ENCODE measurements around the gene MACROD2. TPM values are rescaled to one million over a fixed set of nuclear protein-coding genes. Genes with fewer than 3 reads are reported as not detected.
"Not testable (repeated sequence)": the region's sequence is repeated elsewhere in the genome, so short reads cannot be mapped to it uniquely, and the experiment has no call there.

Gene MACROD2
- total and polyA plus RNA-seq, 2 donors (not counting 1 experiment from before 2014, with no cell fraction given), result 5.3 to 6.7 TPM

- Histone ChIP-seq H3K36me3 (replicated peaks in 1 of 2; ENCODE audit: control extremely low read depth in 1 of 2, control insufficient read depth in 1 of 2, extremely low read depth in 1 of 2, insufficient read depth in 2 of 2, low read length in 1 of 2) (no peaks in the 10 kb centered on the region), H3K9me3 (ENCODE audit: control extremely low read depth in 1 of 3, control insufficient read depth in 2 of 3, insufficient read depth in 1 of 3, low read length in 2 of 3) (peaks cover 0 to under 1% (median 0%) of the 10 kb centered on the region in 3 donors), H3K27ac (ENCODE audit: low read length in 2 of 2) (no peak overlapping the region), H3K27me3 (replicated peaks in 1 of 4; ENCODE audit: control extremely low read depth in 1 of 4, control insufficient read depth in 3 of 4, insufficient read depth in 4 of 4, low read length in 3 of 4) (no peaks in the 10 kb centered on the region), H3K79me2 (ENCODE audit: control insufficient read depth, insufficient read depth, low read length) (no peaks in the 10 kb centered on the region), H3K4me1 (ENCODE audit: control insufficient read depth in 2 of 2, insufficient read depth in 2 of 2, low read length in 2 of 2) (no peaks in the 10 kb centered on the region), H3K9ac (ENCODE audit: low read length) (no peak overlapping the region), H4K20me1 (ENCODE audit: control insufficient read depth, insufficient read depth, low read length, poor library complexity, severe bottlenecking) (no peaks in the 10 kb centered on the region), H3K4me2 (replicated peaks; ENCODE audit: low read depth, low read length, poor library complexity, severe bottlenecking) (no peak overlapping the region), H2AFZ (ENCODE audit: insufficient read depth, low read depth, low read length, poor library complexity, severe bottlenecking) (no peak overlapping the region), H3K4me3 (ENCODE audit: control extremely low read depth in 1 of 5, extremely low read depth in 1 of 5, insufficient read depth in 1 of 5, low read depth in 2 of 5, low read length in 4 of 5) (no peak overlapping the region)
- CTCF ChIA-PET, result no interaction called here
- H3K27me3 Mint-ChIP-seq, result peaks cover 10% of the 10 kb centered on the region
- TF ChIP-seq EZH2 (IDR thresholded peaks at IDR 0.05; ENCODE audit: borderline replicate concordance, insufficient read depth, low read depth, low read length, poor library complexity, severe bottlenecking), result no peak
- TF ChIP-seq, protein P1, sequence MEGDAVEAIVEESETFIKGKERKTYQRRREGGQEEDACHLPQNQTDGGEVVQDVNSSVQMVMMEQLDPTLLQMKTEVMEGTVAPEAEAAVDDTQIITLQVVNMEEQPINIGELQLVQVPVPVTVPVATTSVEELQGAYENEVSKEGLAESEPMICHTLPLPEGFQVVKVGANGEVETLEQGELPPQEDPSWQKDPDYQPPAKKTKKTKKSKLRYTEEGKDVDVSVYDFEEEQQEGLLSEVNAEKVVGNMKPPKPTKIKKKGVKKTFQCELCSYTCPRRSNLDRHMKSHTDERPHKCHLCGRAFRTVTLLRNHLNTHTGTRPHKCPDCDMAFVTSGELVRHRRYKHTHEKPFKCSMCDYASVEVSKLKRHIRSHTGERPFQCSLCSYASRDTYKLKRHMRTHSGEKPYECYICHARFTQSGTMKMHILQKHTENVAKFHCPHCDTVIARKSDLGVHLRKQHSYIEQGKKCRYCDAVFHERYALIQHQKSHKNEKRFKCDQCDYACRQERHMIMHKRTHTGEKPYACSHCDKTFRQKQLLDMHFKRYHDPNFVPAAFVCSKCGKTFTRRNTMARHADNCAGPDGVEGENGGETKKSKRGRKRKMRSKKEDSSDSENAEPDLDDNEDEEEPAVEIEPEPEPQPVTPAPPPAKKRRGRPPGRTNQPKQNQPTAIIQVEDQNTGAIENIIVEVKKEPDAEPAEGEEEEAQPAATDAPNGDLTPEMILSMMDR (IDR thresholded peaks at IDR 0.05), result no peak
- no peaks in the 10 kb centered on the region for H3K4me1 Mint-ChIP-seq
- 62% methylated on average over 6 of the region's 6 CpGs for WGBS (ENCODE audit: insufficient coverage)
- no peak for DNase-seq
- POLR2A ChIA-PET, result no interaction called here
- no peak overlapping the region for H3K4me3 Mint-ChIP-seq
- ATAC-seq (ENCODE audit: low read depth), result no peak
- H3K27ac Mint-ChIP-seq, result no peak overlapping the region
- no peaks in the 10 kb centered on the region for H3K9me3 Mint-ChIP-seq (ENCODE audit: insufficient read depth)
- intact Hi-C loops (cut with micrococcal nuclease), result no loop called here
Observed at GRCh38 chr20:15012566-15012965, 1017.2 kb downstream of the MACROD2 start.

- H3K9me3 Mint-ChIP-seq (ENCODE audit: insufficient read depth); H3K4me3 Mint-ChIP-seq; H3K4me3 ChIP-seq (ENCODE audit: control extremely low read depth in 1 of 5, extremely low read depth in 1 of 5, insufficient read depth in 1 of 5, low read depth in 2 of 5, low read length in 4 of 5); H3K9ac ChIP-seq (ENCODE audit: low read length); H3K4me1 Mint-ChIP-seq; H3K4me1 ChIP-seq (ENCODE audit: control insufficient read depth in 2 of 2, insufficient read depth in 2 of 2, low read length in 2 of 2); H3K4me2 ChIP-seq (replicated peaks; ENCODE audit: low read depth, low read length, poor library complexity, severe bottlenecking); DNase-seq; POLR2A ChIA-PET; H4K20me1 ChIP-seq (ENCODE audit: control insufficient read depth, insufficient read depth, low read length, poor library complexity, severe bottlenecking); intact Hi-C loops (cut with micrococcal nuclease); H3K9me3 ChIP-seq (ENCODE audit: control extremely low read depth in 1 of 3, control insufficient read depth in 2 of 3, insufficient read depth in 1 of 3, low read length in 2 of 3); H3K79me2 ChIP-seq (ENCODE audit: control insufficient read depth, insufficient read depth, low read length); H2AFZ ChIP-seq (ENCODE audit: insufficient read depth, low read depth, low read length, poor library complexity, severe bottlenecking); H3K36me3 ChIP-seq (replicated peaks in 1 of 2; ENCODE audit: control extremely low read depth in 1 of 2, control insufficient read depth in 1 of 2, extremely low read depth in 1 of 2, insufficient read depth in 2 of 2, low read length in 1 of 2); H3K27me3 ChIP-seq (replicated peaks in 1 of 4; ENCODE audit: control extremely low read depth in 1 of 4, control insufficient read depth in 3 of 4, insufficient read depth in 4 of 4, low read length in 3 of 4); CTCF ChIA-PET; H3K27ac Mint-ChIP-seq; H3K27me3 Mint-ChIP-seq; H3K27ac ChIP-seq (ENCODE audit: low read length in 2 of 2); ATAC-seq (ENCODE audit: low read depth): not testable (repeated sequence)
- WGBS (ENCODE audit: insufficient coverage), result no CpG with 5 or more reads among the region's 1 CpG
Observed at GRCh38 chr20:15016875-15017274, 1021.6 kb downstream of the MACROD2 start.
